ENCODE results near the gene GIN1. TPM values are rescaled to one million over a fixed set of nuclear protein-coding genes. Genes with fewer than 3 reads are reported as not detected.

Gene GIN1
- total RNA-seq, 1 experiment from 2014 or later = 6.6 TPM

GRCh38 chr5:103108086-103108485 is 11.9 kb downstream of the GIN1 start:
- peaks cover 22 to 32% of the 10 kb centered on the region in 2 experiments for H3K4me1 Mint-ChIP-seq
- H3K27ac ChIP-seq (ENCODE audit: insufficient read length, low read depth, low read length) = no peak overlapping the region
- 0 out of 7 replicates have a peak overlapping the region, but pooled peaks of 1 of the 3 experiments have one; percentile 65 for H3K27ac Mint-ChIP-seq
- no peaks in the 10 kb centered on the region for H3K27me3 ChIP-seq (ENCODE audit: insufficient read depth, low read length)
- H3K4ac ChIP-seq (ENCODE audit: low read depth, low read length) = no peak overlapping the region
- H3T11ph ChIP-seq (ENCODE audit: low read length) = no peak overlapping the region
- H3K4me1 ChIP-seq (ENCODE audit: insufficient read depth, low read length) = peaks cover 2% of the 10 kb centered on the region; the same call in 1 of the 2 replicates
- no peak overlapping the region for H2BK20ac ChIP-seq (ENCODE audit: low read depth, low read length, poor library complexity, severe bottlenecking)
- no peak overlapping the region for H2AFZ ChIP-seq (ENCODE audit: low read length)
- H3K27me3 Mint-ChIP-seq (ENCODE audit: low read depth) = no peaks in the 10 kb centered on the region
- H3K23me2 ChIP-seq (ENCODE audit: insufficient read length, low read depth, low read length, poor library complexity, severe bottlenecking) = no peaks in the 10 kb centered on the region
- H3K4me3 Mint-ChIP-seq = no peak overlapping the region
- no peak overlapping the region for H3K56ac ChIP-seq (ENCODE audit: insufficient read length, low read depth, low read length)
- no peak overlapping the region for H4K5ac ChIP-seq (ENCODE audit: insufficient read length, low read depth, low read length)
- peaks cover 2 to 14% (median 4%) of the 10 kb centered on the region in 3 experiments; a peak in 5 of 7 replicates for H3K36me3 Mint-ChIP-seq (ENCODE audit: insufficient read depth in 1 of 3, low read depth in 3 of 3)
- H2BK5ac ChIP-seq (ENCODE audit: insufficient read length, low read length) = no peak overlapping the region
- DNase-seq = no peak
- H4K91ac ChIP-seq (ENCODE audit: insufficient read length, low read depth, low read length) = no peak overlapping the region
- no peak overlapping the region for H2BK12ac ChIP-seq (ENCODE audit: insufficient read length, low read depth, low read length)
- H3K9me3 ChIP-seq (ENCODE audit: control insufficient read depth, low read depth, low read length) = no peaks in the 10 kb centered on the region
- H2BK15ac ChIP-seq (ENCODE audit: low read depth, low read length) = no peak overlapping the region
- no peak for TF ChIP-seq CTCF (conservative IDR thresholded peaks at IDR 0.05)
- no peaks in the 10 kb centered on the region for H3K79me2 ChIP-seq (ENCODE audit: insufficient read depth, low read length)
- H4K8ac ChIP-seq (replicated peaks; ENCODE audit: insufficient read length, low read depth, low read length) = no peak overlapping the region
- no peaks in the 10 kb centered on the region for H3K79me1 ChIP-seq (ENCODE audit: insufficient read depth, low read depth, low read length, poor library complexity, severe bottlenecking)
- WGBS (ENCODE audit: extremely low coverage, insufficient read length, low lambda C conversion rate) = no CpG with 5 or more reads among the region's 2 CpGs
- no peaks in the 10 kb centered on the region; a peak in 1 of 5 replicates for H3K9me3 Mint-ChIP-seq
- no peak overlapping the region for H3K18ac ChIP-seq (ENCODE audit: insufficient read length, low read depth, low read length)
- no peak overlapping the region for H3K14ac ChIP-seq (ENCODE audit: insufficient read depth, low read length)
- no peaks in the 10 kb centered on the region for H4K20me1 ChIP-seq (ENCODE audit: control insufficient read depth, insufficient read depth, insufficient read length)
- no peak overlapping the region for H2BK120ac ChIP-seq (ENCODE audit: low read depth, low read length, poor library complexity, severe bottlenecking)
- H3K9ac ChIP-seq (ENCODE audit: extremely low read depth, insufficient read length, low read length) = no peak overlapping the region
- no peak overlapping the region for H3K4me2 ChIP-seq (ENCODE audit: insufficient read depth, insufficient read length, low read length)
- no peak overlapping the region for H2AK5ac ChIP-seq (ENCODE audit: insufficient read length, low read length)
- H3K23ac ChIP-seq (ENCODE audit: insufficient read length, low read depth, low read length) = no peak overlapping the region
